Ishikawa (cell line): ENCODE measurements around the gene TGM1.

Source experiments
- CEBPB ChIP-seq: IDR thresholded peaks from 2 replicates; pipeline ENCODE4 v1.6.1; 2012
- EP300 ChIP-seq: IDR thresholded peaks from 2 replicates; pipeline ENCODE4 v1.6.1; 2012; ENCODE audit warnings: borderline replicate concordance
- FOXM1 ChIP-seq: IDR thresholded peaks from 2 replicates; pipeline ENCODE4 v1.6.1; 2012; ENCODE audit warnings: low read depth, borderline replicate concordance
- NFIC ChIP-seq: IDR thresholded peaks from 2 replicates; pipeline ENCODE4 v1.6.1; 2012
- RAD21 ChIP-seq: IDR thresholded peaks from 2 replicates; pipeline ENCODE4 v1.6.1; 2012; ENCODE audit warnings: low read depth
- REST ChIP-seq: IDR thresholded peaks from 2 replicates; pipeline ENCODE4 v1.6.1; 2012; ENCODE audit warnings: low read depth, mild to moderate bottlenecking
- TAF1 ChIP-seq: IDR thresholded peaks from 2 replicates; pipeline ENCODE4 v1.6.1; 2012; ENCODE audit warnings: low read depth, mild to moderate bottlenecking
- YY1 ChIP-seq: IDR thresholded peaks from 2 replicates; pipeline ENCODE4 v1.6.1; 2012; ENCODE audit warnings: low read depth
- TF ChIP-seq, protein P1 (sequence below): IDR thresholded peaks from 2 replicates; pipeline ENCODE4 v1.6.1; 2012
- TF ChIP-seq, protein P2 (sequence below): IDR thresholded peaks from 2 replicates; pipeline ENCODE4 v1.6.1; 2012

DNA sequence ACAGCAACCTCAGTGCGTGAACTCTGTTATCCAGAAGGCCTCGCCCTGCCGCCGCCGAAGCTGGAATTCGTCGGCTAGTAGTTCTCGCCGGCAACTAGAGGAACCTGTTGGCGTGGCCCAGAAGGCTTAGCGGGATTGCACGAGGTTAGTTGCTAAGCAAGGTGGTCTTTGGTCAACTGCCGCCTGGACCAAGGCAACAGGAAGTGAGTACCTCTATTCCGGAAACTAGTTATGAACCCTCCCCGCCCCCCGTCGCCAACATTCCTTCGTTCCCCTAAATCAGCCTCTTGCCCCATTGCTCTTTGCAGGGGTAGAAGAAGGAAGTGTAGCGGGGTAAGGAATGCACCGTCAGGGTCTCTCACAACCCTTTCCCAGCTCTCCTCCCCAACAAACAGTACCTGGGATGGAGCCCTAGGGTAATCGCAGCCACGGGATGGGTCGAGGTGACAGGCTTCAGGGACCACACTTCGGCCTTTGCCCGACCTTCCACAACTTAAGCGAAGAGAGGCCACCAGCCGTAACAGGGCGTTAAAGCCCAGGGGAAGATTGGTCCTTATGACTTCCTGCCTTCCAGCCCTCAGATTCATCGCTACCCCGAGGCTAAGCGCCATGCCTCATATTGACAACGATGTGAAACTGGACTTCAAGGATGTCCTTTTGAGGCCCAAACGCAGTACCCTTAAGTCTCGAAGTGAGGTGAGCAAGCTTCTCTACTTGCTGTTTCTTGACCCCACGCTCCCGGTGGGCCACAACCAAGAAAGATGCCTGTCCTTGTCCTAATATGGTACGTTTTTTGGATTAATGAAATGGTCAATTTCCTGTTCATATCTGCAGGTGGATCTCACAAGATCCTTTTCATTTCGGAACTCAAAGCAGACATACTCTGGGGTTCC lies 30.1 kb downstream of the TGM1 start, which contains the start of gene GMPR2:
- TF ChIP-seq, protein P1, sequence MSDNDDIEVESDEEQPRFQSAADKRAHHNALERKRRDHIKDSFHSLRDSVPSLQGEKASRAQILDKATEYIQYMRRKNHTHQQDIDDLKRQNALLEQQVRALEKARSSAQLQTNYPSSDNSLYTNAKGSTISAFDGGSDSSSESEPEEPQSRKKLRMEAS = peak; percentile 51; the same call in 1 of the 2 replicates
- no peak for TF ChIP-seq YY1
- TF ChIP-seq FOXM1 = no peak
- no peak for TF ChIP-seq REST
- TF ChIP-seq EP300 = no peak
- TF ChIP-seq TAF1 = peak; percentile 63
- TF ChIP-seq, protein P2, sequence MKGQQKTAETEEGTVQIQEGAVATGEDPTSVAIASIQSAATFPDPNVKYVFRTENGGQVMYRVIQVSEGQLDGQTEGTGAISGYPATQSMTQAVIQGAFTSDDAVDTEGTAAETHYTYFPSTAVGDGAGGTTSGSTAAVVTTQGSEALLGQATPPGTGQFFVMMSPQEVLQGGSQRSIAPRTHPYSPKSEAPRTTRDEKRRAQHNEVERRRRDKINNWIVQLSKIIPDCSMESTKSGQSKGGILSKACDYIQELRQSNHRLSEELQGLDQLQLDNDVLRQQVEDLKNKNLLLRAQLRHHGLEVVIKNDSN = no peak
- TF ChIP-seq CEBPB = no peak
- TF ChIP-seq NFIC = no peak
- TF ChIP-seq RAD21 = no peak
